NCI-H2196 (cell line): ENCODE data around the gene SLC35F6.
"Not testable (repeated sequence)": the region's sequence is repeated elsewhere in the genome, so short reads cannot be mapped to it uniquely, and the experiment has no call there.

ENCODE experiments used
- DNase-seq: peaks from one replicate; lab custom pipeline; 2025; ENCODE audit not compliant: unreplicated experiment; lab: John Stamatoyannopoulos, UW

SLC35F6 gene

GRCh38 chr2:26780203-26780760, 16.2 kb downstream of the SLC35F6 start:
- DNase-seq: no peak

- no peak for DNase-seq
Measured at GRCh38 chr2:26782876-26783704, 19.0 kb downstream of the SLC35F6 start.

- DNase-seq: no peak
Measured at GRCh38 chr2:26784570-26785234, 20.6 kb downstream of the SLC35F6 start.

- peak; percentile 98 for DNase-seq
Measured at GRCh38 chr2:26785431-26786206, 21.5 kb downstream of the SLC35F6 start, which contains the start of gene CENPA. Gene CENPA, plus strand, starts transcription at chr2:26786056. Its CDS starts 141 bp downstream, at chr2:26786197.

- DNase-seq: peak; percentile 17
Measured at GRCh38 chr2:26786207-26787028, 22.3 kb downstream of the SLC35F6 start.

- no peak for DNase-seq
Measured at GRCh38 chr2:26792720-26793119, 28.6 kb downstream of the SLC35F6 start.

GRCh38 chr2:26793518-26793917, 29.4 kb downstream of the SLC35F6 start:
- DNase-seq: no peak

GRCh38 chr2:26795135-26795534, 31.1 kb downstream of the SLC35F6 start:
- DNase-seq: not testable (repeated sequence)

GRCh38 chr2:26801328-26801727, 37.2 kb downstream of the SLC35F6 start:
- no peak for DNase-seq

- DNase-seq: no peak
Measured at GRCh38 chr2:26801796-26802195, 37.7 kb downstream of the SLC35F6 start.

- no peak for DNase-seq
Measured at GRCh38 chr2:26805241-26805676, 41.2 kb downstream of the SLC35F6 start.

- DNase-seq: peak; percentile 12
Measured at GRCh38 chr2:26807788-26808460, 43.8 kb downstream of the SLC35F6 start.

GRCh38 chr2:26809211-26809610, 45.1 kb downstream of the SLC35F6 start:
- DNase-seq: no peak

GRCh38 chr2:26809876-26810577, 45.9 kb downstream of the SLC35F6 start:
- DNase-seq: no peak

- no peak for DNase-seq
Measured at GRCh38 chr2:26811261-26811660, 47.2 kb downstream of the SLC35F6 start.

GRCh38 chr2:26811791-26812694, 48.0 kb downstream of the SLC35F6 start:
- no peak for DNase-seq

- no peak for DNase-seq
Measured at GRCh38 chr2:26812731-26813130, 48.6 kb downstream of the SLC35F6 start.
